GM23338 (cell line): ENCODE results near the gene ITGB7. TPM values are rescaled to one million over a fixed set of nuclear protein-coding genes. Genes with fewer than 3 reads are reported as not detected.

Experiments used
- ATAC-seq: fragments of 200-7000 bp; cut with Tn5 transposase; 3 replicates; pipeline ENCODE4 v1.9.1; 2020
- DNase-seq: peaks from one replicate; pipeline ENCODE4 v3.0.0-alpha.2; 2015; ENCODE audit warnings: low spot score
- H2AFZ ChIP-seq: fragments of 200-600 bp; sonication (generic); 2 replicates; pipeline ENCODE4 v1.8.0; 2016; ENCODE audit warnings: antibody characterized with exemption, mild to moderate bottlenecking, moderate library complexity
- H3F3A ChIP-seq: fragments of 200-600 bp; sonication (generic); replicated peaks from 2 replicates; pipeline ENCODE4 v1.8.0; 2017; ENCODE audit warnings: antibody characterized with exemption, mixed run types, low read depth
- H3K27ac ChIP-seq: fragments of 200-600 bp; sonication (generic); 2 replicates; pipeline ENCODE4 v1.6.1; 2016; ENCODE audit warnings: low read depth
- H3K27me3 ChIP-seq: fragments of 200-600 bp; sonication (generic); 2 replicates; pipeline ENCODE4 v1.8.0; 2016; ENCODE audit warnings: mild to moderate bottlenecking, mixed run types, moderate library complexity; ENCODE audit not compliant: insufficient read depth
- H3K36me3 ChIP-seq: fragments of 200-600 bp; sonication (generic); 2 replicates; pipeline ENCODE4 v1.8.0; 2016; ENCODE audit warnings: mild to moderate bottlenecking; ENCODE audit not compliant: insufficient read depth
- H3K4me1 ChIP-seq: fragments of 200-600 bp; sonication (generic); 2 replicates; pipeline ENCODE4 v1.8.0; 2016; ENCODE audit warnings: mild to moderate bottlenecking, moderate library complexity; ENCODE audit not compliant: insufficient read depth
- H3K4me2 ChIP-seq: fragments of 200-600 bp; sonication (generic); 2 replicates; pipeline ENCODE4 v1.7.1; 2017; ENCODE audit warnings: mixed run types
- H3K4me3 ChIP-seq: fragments of 200-600 bp; sonication (generic); 2 replicates; pipeline ENCODE4 v1.6.1; 2016; ENCODE audit warnings: mixed run types
- H3K79me2 ChIP-seq: fragments of 200-600 bp; sonication (generic); replicated peaks from 2 replicates; pipeline ENCODE4 v1.8.0; 2017; ENCODE audit warnings: mild to moderate bottlenecking; ENCODE audit not compliant: insufficient read depth
- H3K9me2 ChIP-seq: fragments of 200-600 bp; sonication (generic); 2 replicates; pipeline ENCODE4 v1.8.0; 2017; ENCODE audit not compliant: insufficient read depth
- H4K20me1 ChIP-seq: fragments of 200-600 bp; sonication (generic); replicated peaks from 2 replicates; pipeline ENCODE4 v1.8.0; 2017; ENCODE audit warnings: mild to moderate bottlenecking; ENCODE audit not compliant: insufficient read depth
- H3K27ac Mint-ChIP-seq: 2 replicates; pipeline ENCODE4 v1.8.0; 2020; ENCODE audit warnings: inconsistent platforms, mild to moderate bottlenecking, moderate library complexity, mixed read lengths
- H3K27me3 Mint-ChIP-seq: 3 replicates; pipeline ENCODE4 v1.8.0; 2022; ENCODE audit warnings: low read depth, mild to moderate bottlenecking, moderate library complexity, mixed read lengths, inconsistent platforms; ENCODE audit not compliant: insufficient read depth, poor library complexity
- H3K36me3 Mint-ChIP-seq: 3 replicates; pipeline ENCODE4 v1.8.0; 2021; ENCODE audit warnings: low read depth, mild to moderate bottlenecking, inconsistent platforms, moderate library complexity, mixed read lengths
- H3K4me1 Mint-ChIP-seq: 3 replicates; pipeline ENCODE4 v1.8.0; 2020; ENCODE audit warnings: mild to moderate bottlenecking, inconsistent platforms, mixed read lengths
- H3K4me3 Mint-ChIP-seq: 3 replicates; pipeline ENCODE4 v1.8.0; 2021; ENCODE audit warnings: moderate library complexity, mild to moderate bottlenecking, inconsistent platforms, mixed read lengths
- H3K9me3 Mint-ChIP-seq: 3 replicates; pipeline ENCODE4 v1.8.0; 2020; ENCODE audit warnings: moderate library complexity, mild to moderate bottlenecking, inconsistent platforms, mixed read lengths
- CREB1 ChIP-seq: fragments of 250-450 bp; sonication (Bioruptor Pico); IDR thresholded peaks from 2 replicates; pipeline ENCODE4 v1.5.0; 2020; ENCODE audit warnings: low read depth, mild to moderate bottlenecking, moderate library complexity
- CTCF ChIP-seq, 2 experiments: fragments of 200-600 bp in 1 of 2; sonication (generic) in 1 of 2; conservative IDR thresholded peaks; 2 replicates each; pipeline versions ENCODE4 v1.5.1 to v1.6.1; 2016 to 2017; ENCODE audit warnings: antibody characterized with exemption in 2 of 2, low read depth in 2 of 2, mild to moderate bottlenecking in 2 of 2, moderate library complexity in 1 of 2
- ETS1 ChIP-seq: IDR thresholded peaks from 2 replicates; pipeline ENCODE4 v1.6.1; 2016; ENCODE audit warnings: antibody characterized with exemption
- EZH2 ChIP-seq: fragments of 200-600 bp; sonication (generic); IDR thresholded peaks from one replicate; pipeline ENCODE4 v1.8.0; 2017; ENCODE audit warnings: antibody characterized with exemption, mild to moderate bottlenecking, low read depth; ENCODE audit not compliant: unreplicated experiment
- EZH2phosphoT487 ChIP-seq: fragments of 200-600 bp; sonication (generic); IDR thresholded peaks from one replicate; pipeline ENCODE4 v1.8.1; 2018; ENCODE audit warnings: antibody characterized with exemption; ENCODE audit not compliant: unreplicated experiment
- JUNB ChIP-seq: IDR thresholded peaks from one replicate; pipeline ENCODE4 v1.6.1; 2016; ENCODE audit warnings: antibody characterized with exemption; ENCODE audit not compliant: unreplicated experiment
- POLR2AphosphoS5 ChIP-seq: IDR thresholded peaks from 2 replicates; pipeline ENCODE4 v1.6.1; 2016; ENCODE audit warnings: antibody characterized with exemption, low read depth
- REST ChIP-seq: IDR thresholded peaks from one replicate; pipeline ENCODE4 v1.6.1; 2018; ENCODE audit warnings: antibody characterized with exemption; ENCODE audit not compliant: unreplicated experiment
- STAT1 ChIP-seq: IDR thresholded peaks from one replicate; pipeline ENCODE4 v1.6.1; 2016; ENCODE audit warnings: antibody characterized with exemption; ENCODE audit not compliant: unreplicated experiment
- ZNF114 ChIP-seq: fragments of 250-450 bp; sonication (Bioruptor Pico); IDR thresholded peaks from 2 replicates; pipeline ENCODE4 v1.5.0; 2020; ENCODE audit warnings: mild to moderate bottlenecking, moderate library complexity
- polyA plus RNA-seq: library from polyadenylated mRNA; unstranded; fragments of >200 nt; fragmentation: Nextera tagmentation; extraction: Ambion mirVana; gene quantifications from 2 replicates; pipeline ENCODE4 v1.2.1, GENCODE V29; 2016
- total RNA-seq: library from RNA; depleted of rRNA; stranded (reverse); fragments of >200 nt; shearing (Covaris generic); gene quantifications from 2 replicates; pipeline ENCODE4 v1.2.3, GENCODE V29; 2014

Gene ITGB7
- total and polyA plus RNA-seq, 2 experiments from 2014 or later: 0.32 TPM; not detected in 1

- Histone ChIP-seq H3K27ac (no peak overlapping the region), H3K4me1 (no peaks in the 10 kb centered on the region; the same call in 1 of the 2 replicates), H3K9me2 (no peaks in the 10 kb centered on the region), H4K20me1 (no peaks in the 10 kb centered on the region; the same call in 1 of the 2 replicates), H3K4me2 (no peak overlapping the region), H3F3A (peaks cover 7% of the 10 kb centered on the region; the same call in 1 of the 2 replicates), H3K79me2 (no peaks in the 10 kb centered on the region), H3K36me3 (no peaks in the 10 kb centered on the region), H3K4me3 (no peak overlapping the region), H2AFZ (no peak overlapping the region), H3K27me3 (peaks cover 8% of the 10 kb centered on the region; the same call in 1 of the 2 replicates)
- DNase-seq (no peak), ATAC-seq (no peak; the same call in 2 of the 3 replicates)
- Mint-ChIP-seq H3K27ac (no peak overlapping the region), H3K9me3 (no peaks in the 10 kb centered on the region; the same call in 2 of the 3 replicates), H3K4me1 (peaks cover 19% of the 10 kb centered on the region), H3K4me3 (no peak overlapping the region), H3K36me3 (peaks cover 15% of the 10 kb centered on the region; the same call in 2 of the 3 replicates), H3K27me3 (peaks cover 17% of the 10 kb centered on the region)
- TF ChIP-seq REST (no peak), POLR2AphosphoS5 (no peak), STAT1 (no peak), CTCF (conservative IDR thresholded peaks at IDR 0.05; ENCODE audit: low read depth in 2 of 2) (no peak), ZNF114 (no peak), JUNB (no peak), ETS1 (no peak), EZH2phosphoT487 (no peak), EZH2 (no peak), CREB1 (no peak)
Measured at GRCh38 chr12:53205747-53206419, 1.2 kb downstream of the ITGB7 start.
